Measurements from ENCODE around the gene PSRC1.

The PSRC1 gene

GRCh38 chr1:109283748-109284600 lies 1.0 kb upstream of the PSRC1 start:
- TF ChIP-seq Cebpa-rat (IDR thresholded peaks at IDR 0.05): no peak
- Histone ChIP-seq H3K9me3 (replicated peaks in 1 of 11) (no peaks in the 10 kb centered on the region), H3K4me1 (peaks cover 30 to 48% (median 43%) of the 10 kb centered on the region in 10 experiments), H3K27ac (peak overlapping the region; percentile 49 to 88 (median 76); a peak in 21 of 22 replicates), H4K20me1 (no peaks in the 10 kb centered on the region), H3K9ac (peak overlapping the region; percentile 73 to 85 (median 80)), H3K27me3 (no peaks in the 10 kb centered on the region), H3K4me2 (peak overlapping the region; percentile 82 to 99 (median 95)), H3K4me3 (peak overlapping the region; percentile 61 to 84 (median 71)), H3K36me3 (peaks cover 0 to 25% (median 12%) of the 10 kb centered on the region in 11 experiments; a peak in 14 of 22 replicates)

- H3K27ac ChIP-seq: peak overlapping the region in 10 of 11 experiments; percentile 19 to 88 (median 78); a peak in 17 of 22 replicates
- H3K4me2 ChIP-seq: peak overlapping the region; percentile 82 to 99 (median 95)
These were observed 421 bp downstream of the PSRC1 start for GRCh38 chr1:109282497-109282951.

GRCh38 chr1:109281680-109282496 lies 1.1 kb downstream of the PSRC1 start:
- Histone ChIP-seq H3K9ac (peak overlapping the region; percentile 73 to 85 (median 80); a peak in 20 of 22 replicates), H3K4me1 (peaks cover 30 to 61% (median 49%) of the 10 kb centered on the region in 10 experiments), H4K20me1 (no peaks in the 10 kb centered on the region), H3K36me3 (peaks cover 0 to 33% (median 19%) of the 10 kb centered on the region in 11 experiments; a peak in 16 of 22 replicates), H3K27me3 (no peaks in the 10 kb centered on the region), H3K9me3 (replicated peaks in 1 of 11) (no peaks in the 10 kb centered on the region), H3K4me2 (peak overlapping the region; percentile 82 to 99 (median 95)), H3K4me3 (peak overlapping the region; percentile 61 to 84 (median 71)), H3K27ac (peak overlapping the region; percentile 33 to 88 (median 76); a peak in 19 of 22 replicates)
- TF ChIP-seq Cebpa-rat (IDR thresholded peaks at IDR 0.05): peak in 2 of 11 experiments; percentile 16 to 35; a peak in 1 of 22 replicates

More at GRCh38 chr1:109282497-109282951, 421 bp downstream of the PSRC1 start:
- Histone ChIP-seq H3K4me1 (peaks cover 30 to 54% (median 44%) of the 10 kb centered on the region in 10 experiments), H3K27me3 (no peaks in the 10 kb centered on the region), H3K4me3 (peak overlapping the region; percentile 61 to 84 (median 71)), H3K9ac (peak overlapping the region; percentile 73 to 85 (median 80); a peak in 21 of 22 replicates), H3K36me3 (peaks cover 0 to 33% (median 19%) of the 10 kb centered on the region in 11 experiments; a peak in 16 of 22 replicates), H4K20me1 (no peaks in the 10 kb centered on the region), H3K9me3 (replicated peaks in 1 of 11) (no peaks in the 10 kb centered on the region)
- TF ChIP-seq Cebpa-rat (IDR thresholded peaks at IDR 0.05): no peak

- Histone ChIP-seq H3K9me3 (replicated peaks in 1 of 11) (no peaks in the 10 kb centered on the region), H4K20me1 (no peaks in the 10 kb centered on the region), H3K27me3 (no peaks in the 10 kb centered on the region), H3K36me3 (peaks cover 0 to 33% (median 19%) of the 10 kb centered on the region in 11 experiments; a peak in 16 of 22 replicates), H3K4me1 (peaks cover 30 to 65% (median 50%) of the 10 kb centered on the region in 10 experiments), H3K4me2 (peak overlapping the region in 10 of 11 experiments; percentile 5 to 99 (median 94); a peak in 15 of 22 replicates), H3K4me3 (peak overlapping the region in 2 of 10 experiments; percentile 75 to 84; a peak in 2 of 20 replicates), H3K27ac (peak overlapping the region in 4 of 11 experiments; percentile 52 to 88 (median 76); a peak in 6 of 22 replicates), H3K9ac (peak overlapping the region in 2 of 11 experiments; percentile 12 to 83; a peak in 2 of 22 replicates)
- TF ChIP-seq Cebpa-rat (IDR thresholded peaks at IDR 0.05): no peak
These were observed 2.1 kb downstream of the PSRC1 start for GRCh38 chr1:109280862-109281261.

GRCh38 chr1:109279615-109280278 lies 3.2 kb downstream of the PSRC1 start:
- no peak overlapping the region for H3K4me3 ChIP-seq
- no peak overlapping the region; a peak in 2 of 22 replicates for H3K9ac ChIP-seq
- no peak for TF ChIP-seq Cebpa-rat (IDR thresholded peaks at IDR 0.05)

GRCh38 chr1:109277434-109278204 lies 5.3 kb downstream of the PSRC1 start:
- Histone ChIP-seq H3K27ac (peak overlapping the region in 2 of 11 experiments; percentile 3 to 17; a peak in 1 of 22 replicates), H3K9me3 (replicated peaks in 1 of 11) (no peaks in the 10 kb centered on the region), H3K27me3 (no peaks in the 10 kb centered on the region), H3K36me3 (peaks cover 0 to 40% (median 19%) of the 10 kb centered on the region in 11 experiments; a peak in 16 of 22 replicates), H3K4me1 (peaks cover 35 to 76% (median 60%) of the 10 kb centered on the region in 10 experiments), H4K20me1 (no peaks in the 10 kb centered on the region), H3K9ac (0 out of 22 replicates have a peak overlapping the region, but pooled peaks of 2 of the 11 experiments have one; percentile 6), H3K4me3 (no peak overlapping the region), H3K4me2 (peak overlapping the region in 4 of 11 experiments; percentile 32 to 56 (median 53); a peak in 7 of 22 replicates)
- TF ChIP-seq Cebpa-rat (IDR thresholded peaks at IDR 0.05): no peak

More at GRCh38 chr1:109279615-109280278, 3.2 kb downstream of the PSRC1 start:
- H3K9me3 ChIP-seq (replicated peaks in 1 of 11): no peaks in the 10 kb centered on the region
- peaks cover 37 to 76% (median 58%) of the 10 kb centered on the region in 10 experiments for H3K4me1 ChIP-seq
- H3K4me2 ChIP-seq: peak overlapping the region in 5 of 11 experiments; percentile 92 to 99 (median 98); a peak in 11 of 22 replicates
- H3K27me3 ChIP-seq: no peaks in the 10 kb centered on the region
- H4K20me1 ChIP-seq: no peaks in the 10 kb centered on the region
- H3K36me3 ChIP-seq: peaks cover 0 to 33% (median 19%) of the 10 kb centered on the region in 11 experiments; a peak in 16 of 22 replicates
- H3K27ac ChIP-seq: 0 out of 22 replicates have a peak overlapping the region, but pooled peaks of 1 of the 11 experiments have one; percentile 52

- peaks cover 18 to 58% (median 42%) of the 10 kb centered on the region in 10 experiments for H3K4me1 ChIP-seq
- H3K4me2 ChIP-seq: peak overlapping the region in 5 of 11 experiments; percentile 82 to 96 (median 84); a peak in 7 of 22 replicates
These were observed 7.1 kb downstream of the PSRC1 start for GRCh38 chr1:109275706-109276345.

More at GRCh38 chr1:109275706-109276345, 7.1 kb downstream of the PSRC1 start:
- no peaks in the 10 kb centered on the region; a peak in 2 of 22 replicates for H4K20me1 ChIP-seq
- peaks cover 0 to 49% (median 26%) of the 10 kb centered on the region in 11 experiments; a peak in 16 of 22 replicates for H3K36me3 ChIP-seq
- H3K4me3 ChIP-seq: no peak overlapping the region
- H3K9me3 ChIP-seq (replicated peaks in 1 of 11): no peaks in the 10 kb centered on the region
- H3K9ac ChIP-seq: peak overlapping the region in 1 of 11 experiments; percentile 47; a peak in 3 of 22 replicates
- no peak for TF ChIP-seq Cebpa-rat (IDR thresholded peaks at IDR 0.05)
- H3K27me3 ChIP-seq: no peaks in the 10 kb centered on the region
- H3K27ac ChIP-seq: no peak overlapping the region; a peak in 1 of 22 replicates

All from BLaER1 treated with 17β-estradiol and CSF1 and Interleukin-3, amounts not matched to agents 10 nM and 100 nM (cell line).